ENCODE results near the gene FOXP1.

DNA sequence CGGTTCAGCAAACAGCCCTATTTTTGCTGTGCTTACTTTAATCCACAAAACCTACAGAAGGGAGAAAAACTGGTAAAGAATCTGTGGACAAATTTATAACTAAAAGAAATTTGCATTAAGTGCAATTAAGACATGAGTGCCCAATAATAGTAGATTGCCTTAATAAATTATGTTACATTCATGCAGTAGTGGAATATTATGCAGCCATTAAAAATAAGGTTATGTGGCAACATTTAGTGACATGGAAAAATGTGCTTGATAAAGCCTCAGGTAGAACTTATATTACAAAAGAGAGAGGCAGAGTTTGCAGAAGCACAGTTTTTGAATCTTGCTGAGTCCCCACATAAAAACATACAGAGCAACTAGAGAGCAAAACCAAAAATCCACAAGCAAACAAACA is 253.0 kb downstream of the FOXP1 start:
- TF ChIP-seq EP300 (IDR thresholded peaks at IDR 0.05; ENCODE audit: borderline replicate concordance in 1 of 2, low read depth in 2 of 2, low read length in 2 of 2) (no peak), RAD21 (IDR thresholded peaks at IDR 0.05 in 1 of 2, conservative IDR thresholded peaks at IDR 0.05 in 1 of 2; ENCODE audit: low read depth in 2 of 2, low read length in 2 of 2) (no peak), POLR2A (IDR thresholded peaks at IDR 0.05; ENCODE audit: control extremely low read depth in 1 of 2, low read depth in 2 of 2, low read length in 2 of 2) (no peak), EZH2 (IDR thresholded peaks at IDR 0.05; ENCODE audit: low read depth, low read length, severe bottlenecking) (no peak), TBP (IDR thresholded peaks at IDR 0.05; ENCODE audit: low read depth, low read length) (no peak), YY1 (IDR thresholded peaks at IDR 0.05; ENCODE audit: low read depth, low read length) (no peak)
- TF ChIP-seq, protein P1, sequence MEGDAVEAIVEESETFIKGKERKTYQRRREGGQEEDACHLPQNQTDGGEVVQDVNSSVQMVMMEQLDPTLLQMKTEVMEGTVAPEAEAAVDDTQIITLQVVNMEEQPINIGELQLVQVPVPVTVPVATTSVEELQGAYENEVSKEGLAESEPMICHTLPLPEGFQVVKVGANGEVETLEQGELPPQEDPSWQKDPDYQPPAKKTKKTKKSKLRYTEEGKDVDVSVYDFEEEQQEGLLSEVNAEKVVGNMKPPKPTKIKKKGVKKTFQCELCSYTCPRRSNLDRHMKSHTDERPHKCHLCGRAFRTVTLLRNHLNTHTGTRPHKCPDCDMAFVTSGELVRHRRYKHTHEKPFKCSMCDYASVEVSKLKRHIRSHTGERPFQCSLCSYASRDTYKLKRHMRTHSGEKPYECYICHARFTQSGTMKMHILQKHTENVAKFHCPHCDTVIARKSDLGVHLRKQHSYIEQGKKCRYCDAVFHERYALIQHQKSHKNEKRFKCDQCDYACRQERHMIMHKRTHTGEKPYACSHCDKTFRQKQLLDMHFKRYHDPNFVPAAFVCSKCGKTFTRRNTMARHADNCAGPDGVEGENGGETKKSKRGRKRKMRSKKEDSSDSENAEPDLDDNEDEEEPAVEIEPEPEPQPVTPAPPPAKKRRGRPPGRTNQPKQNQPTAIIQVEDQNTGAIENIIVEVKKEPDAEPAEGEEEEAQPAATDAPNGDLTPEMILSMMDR (IDR thresholded peaks at IDR 0.05; ENCODE audit: control extremely low read depth in 1 of 3, insufficient read depth in 1 of 3, low read depth in 1 of 3, low read length in 3 of 3) = no peak

Data from H1 (cell line).